HepG2 (cell line): Measurements from ENCODE around the gene NELFB. TPM values are rescaled to one million over a fixed set of nuclear protein-coding genes. Genes with fewer than 3 reads are reported as not detected.

Experiments used
- ATAC-seq: fragments of 200-7000 bp; cut with Tn5 transposase; 3 replicates; pipeline ENCODE4 v1.9.1; 2020; ENCODE audit warnings: mild to moderate bottlenecking, moderate library complexity
- BruUV-seq: library from RNA; stranded (reverse); fragments of 400-500 nt; replicated peaks from 2 replicates; lab custom pipeline; 2021; lab: Mats Ljungman, UMichigan
- CTCF ChIA-PET: fragments of 300-600 bp; formaldehyde crosslinking; extraction: SDS; loops from one replicate; lab custom pipeline; 2021; ENCODE audit warnings: low total read pairs, inconsistent platforms, low intra/inter-chr PET ratio; lab: Yijun Ruan, JAX
- POLR2A ChIA-PET: fragments of 350-600 bp; sonication (Branson Sonifier 250); formaldehyde crosslinking; loops from one replicate; lab custom pipeline; 2020; ENCODE audit warnings: antibody characterized with exemption, inconsistent platforms; lab: Yijun Ruan, JAX
- DNase-seq: peaks from one replicate; pipeline ENCODE4 v3.0.0-alpha.2; 2015; ENCODE audit warnings: low spot score
- FAIRE-seq: peaks from 3 replicates; lab custom pipeline; 2011; peaks lifted over from hg19 to GRCh38; lab: Jason Lieb, UNC
- H2AFZ ChIP-seq: one replicate; pipeline ENCODE4 v1.6.1; 2011; ENCODE audit warnings: low read length, inconsistent platforms
- H3K27ac ChIP-seq: fragments of 300-600 bp; 3 replicates; pipeline ENCODE4 v1.8.0; 2011; ENCODE audit warnings: mixed run types, mild to moderate bottlenecking, mixed read lengths, low read length, inconsistent platforms; ENCODE audit not compliant: insufficient read depth; ENCODE audit errors: extremely low read length
- H3K27me3 ChIP-seq, 2 experiments: fragments of 200-600 bp in 1 of 2; 2 replicates in 1 of 2; 3 replicates in 1 of 2; pipeline versions ENCODE4 v1.6.0 to v1.8.0; 2011; ENCODE audit warnings: low read length in 2 of 2, mild to moderate bottlenecking in 2 of 2, moderate library complexity in 2 of 2, inconsistent platforms in 1 of 2; ENCODE audit not compliant: insufficient read depth in 2 of 2, control insufficient read depth in 1 of 2
- H3K36me3 ChIP-seq, 2 experiments: fragments of 200-600 bp in 1 of 2; replicated peaks in 1 of 2; 2 replicates in 1 of 2; 3 replicates in 1 of 2; pipeline versions ENCODE4 v1.5.1 to v1.8.0; 2011; ENCODE audit warnings: low read length in 2 of 2, inconsistent platforms in 1 of 2; ENCODE audit not compliant: insufficient read depth in 2 of 2, control insufficient read depth in 1 of 2
- H3K4me1 ChIP-seq: 2 replicates; pipeline ENCODE4 v1.5.1; 2012; ENCODE audit warnings: low read length, inconsistent platforms; ENCODE audit not compliant: insufficient read depth
- H3K4me2 ChIP-seq: 2 replicates; pipeline ENCODE4 v1.6.0; 2011; ENCODE audit warnings: low read depth, low read length, inconsistent platforms
- H3K4me3 ChIP-seq, 3 experiments: fragments of 200-600 bp in 1 of 3; sonication (generic), shearing (Covaris generic) in 1 of 3; replicated peaks in 1 of 3; 2 replicates each; pipeline ENCODE4 v1.5.1; 2011 to 2016; ENCODE audit warnings: low read length in 3 of 3, inconsistent platforms in 2 of 3, low read depth in 2 of 3, mild to moderate bottlenecking in 2 of 3, control low read depth in 1 of 3, mixed read lengths in 1 of 3; ENCODE audit not compliant: insufficient read depth in 1 of 3
- H3K79me2 ChIP-seq: one replicate; pipeline ENCODE4 v1.6.1; 2011; ENCODE audit warnings: low read length, inconsistent platforms; ENCODE audit not compliant: insufficient read depth
- H3K9ac ChIP-seq: 2 replicates; pipeline ENCODE4 v1.6.0; 2011; ENCODE audit warnings: mild to moderate bottlenecking, low read depth, low read length, inconsistent platforms; ENCODE audit not compliant: insufficient read depth
- H3K9me3 ChIP-seq: 2 replicates; pipeline ENCODE4 v1.5.1; 2012; ENCODE audit warnings: mild to moderate bottlenecking, low read length
- H4K20me1 ChIP-seq: 2 replicates; pipeline ENCODE4 v1.6.0; 2011; ENCODE audit warnings: inconsistent platforms, mild to moderate bottlenecking, low read length, moderate library complexity; ENCODE audit not compliant: insufficient read depth
- ARNT2 ChIP-seq: sonication (generic); formaldehyde crosslinking; IDR thresholded peaks from 2 replicates; pipeline ENCODE4 v1.8.0; 2022; ENCODE audit warnings: mild to moderate bottlenecking, low read depth, missing genetic modification reagents, moderate library complexity
- CREBL2 ChIP-seq: sonication (generic); formaldehyde crosslinking; IDR thresholded peaks from 2 replicates; pipeline ENCODE4 v1.8.1; 2023; ENCODE audit warnings: missing genetic modification reagents, mild to moderate bottlenecking, borderline replicate concordance
- ELF4 ChIP-seq: sonication (generic); formaldehyde crosslinking; IDR thresholded peaks from 2 replicates; pipeline ENCODE4 v1.5.0; 2020; ENCODE audit warnings: missing genetic modification reagents, mild to moderate bottlenecking, moderate library complexity, borderline replicate concordance
- MIXL1 ChIP-seq: IDR thresholded peaks from 2 replicates; pipeline ENCODE4 v1.6.1; 2016
- MYC ChIP-seq: sonication (generic); formaldehyde crosslinking; IDR thresholded peaks from 2 replicates; pipeline ENCODE4 v1.9.0; 2021; ENCODE audit warnings: missing genetic modification reagents, borderline replicate concordance
- MYNN ChIP-seq: sonication (generic); formaldehyde crosslinking; IDR thresholded peaks from 2 replicates; pipeline ENCODE4 v1.4.0; 2020; ENCODE audit warnings: mild to moderate bottlenecking, low read depth, missing genetic modification reagents
- PATZ1 ChIP-seq: sonication (generic); formaldehyde crosslinking; IDR thresholded peaks from 2 replicates; pipeline ENCODE4 v1.4.0; 2020; ENCODE audit warnings: missing genetic modification reagents
- PHF21A ChIP-seq: sonication (generic); formaldehyde crosslinking; IDR thresholded peaks from 2 replicates; pipeline ENCODE4 v1.5.0; 2020; ENCODE audit warnings: mild to moderate bottlenecking, missing genetic modification reagents
- PRDM15 ChIP-seq: sonication (generic); formaldehyde crosslinking; IDR thresholded peaks from 2 replicates; pipeline ENCODE4 v1.4.0; 2020; ENCODE audit warnings: missing genetic modification reagents
- REST ChIP-seq, 2 experiments: IDR thresholded peaks; 2 replicates each; pipeline ENCODE4 v1.6.1; 2011 to 2012; ENCODE audit warnings: low read length in 2 of 2, borderline replicate concordance in 1 of 2, low read depth in 1 of 2, mild to moderate bottlenecking in 1 of 2, moderate library complexity in 1 of 2
- ZBTB4 ChIP-seq: sonication (generic); formaldehyde crosslinking; IDR thresholded peaks from 2 replicates; pipeline ENCODE4 v1.4.0; 2020; ENCODE audit warnings: missing genetic modification reagents, mild to moderate bottlenecking, borderline replicate concordance
- WGBS: methylation state at CpG from one replicate; pipeline ENCODE4 v1.1.6; 2017; ENCODE audit warnings: low lambda C conversion rate; 5-methylcytosine and 5-hydroxymethylcytosine counted together
- in situ Hi-C: cut with HindIII; loops from 2 replicates; pipeline ENCODE4 v1.10.0; 2017; ENCODE audit warnings: low pct_unique_long_range_greater_than_20kb; ENCODE audit not compliant: extremely low pct_ligation_motif_present
- intact Hi-C: fragments of 100-400 bp; cut with micrococcal nuclease; formaldehyde crosslinking; loops from one replicate; pipeline ENCODE4 v1.10.0; 2022; ENCODE audit not compliant: unreplicated experiment
- polyA plus RNA-seq, 8 experiments: library from polyadenylated mRNA; depleted of rRNA in 3 of 8; stranded (reverse) in 7 of 8; unstranded in 1 of 8; fragments of >200 nt; fragmentation: Illumina TruSeq in 4 of 8; extraction: Trizol in 4 of 8; gene quantifications; 2 replicates each; pipeline versions ENCODE4 v1.2.1 to v1.2.3, GENCODE V29; 2011 to 2016; ENCODE audit warnings: low read depth in 4 of 8, missing spikeins in 1 of 8, mixed read lengths in 1 of 8; ENCODE audit not compliant: insufficient read depth in 1 of 8
- total RNA-seq, 5 experiments: library from RNA; depleted of rRNA; stranded (reverse); fragments of >200 nt; fragmentation: Illumina TruSeq; extraction: Trizol; gene quantifications; 2 replicates each; pipeline ENCODE4 v1.2.3, GENCODE V29; 2016; ENCODE audit warnings: low read depth in 1 of 5

NELFB gene
- total and polyA plus RNA-seq, 2 of the 13 experiments (the other 11 are each of a cell fraction or from before 2014, with no cell fraction given), result 26.5 to 45.8 TPM

- ChIA-PET CTCF (no interaction called here), POLR2A (no interaction called here)
- H3K9ac ChIP-seq, result no peak overlapping the region
- in situ Hi-C loops, result no loop called here
- peak overlapping the region in 1 of 3 experiments; percentile 28; a peak in 1 of 6 replicates for H3K4me3 ChIP-seq
- DNase-seq, result no peak
- no peaks in the 10 kb centered on the region for H3K36me3 ChIP-seq
- H3K27ac ChIP-seq, result no peak overlapping the region
- peak overlapping the region; percentile 49; the same call in 1 of the 2 replicates for H3K4me2 ChIP-seq
- intact Hi-C loops, result loop anchor here (10.0 kb wide), 1 partner anchor 99 kb away; no protein-coding TSS in a partner anchor
- BruUV-seq, result no TSS peak
- peaks cover 53% of the 10 kb centered on the region for H3K4me1 ChIP-seq
- ATAC-seq, result no peak
- peaks cover 18 to 75% of the 10 kb centered on the region in 2 experiments for H3K27me3 ChIP-seq
- WGBS, result no CpG with 5 or more reads among the region's 8 CpGs
- FAIRE-seq, result no peak
- no peaks in the 10 kb centered on the region for H4K20me1 ChIP-seq
- no peak overlapping the region for H2AFZ ChIP-seq
- no peaks in the 10 kb centered on the region for H3K79me2 ChIP-seq
- no peaks in the 10 kb centered on the region for H3K9me3 ChIP-seq
- no peak for TF ChIP-seq ARNT2 (CRISPR knock-in tag)
- TF ChIP-seq CREBL2 (CRISPR knock-in tag), result no peak
- TF ChIP-seq MYNN, result no peak
- TF ChIP-seq MIXL1, result no peak
- TF ChIP-seq REST (IDR thresholded peaks at IDR 0.05; ENCODE audit: borderline replicate concordance in 1 of 2, low read depth in 1 of 2, low read length in 2 of 2), result no peak
- TF ChIP-seq PATZ1 (CRISPR knock-in tag), result no peak
- TF ChIP-seq PHF21A (CRISPR knock-in tag), result 0 out of 2 replicates have a peak, but pooled peaks have one; percentile 10
- TF ChIP-seq ELF4 (CRISPR knock-in tag), result no peak
- no peak for TF ChIP-seq ZBTB4 (CRISPR knock-in tag)
- TF ChIP-seq MYC (CRISPR knock-in tag), result 0 out of 2 replicates have a peak, but pooled peaks have one; percentile 15
- no peak for TF ChIP-seq PRDM15 (CRISPR knock-in tag)
These were observed 50.6 kb downstream of the NELFB start for GRCh38 chr9:137305798-137306065.
